Measurements from ENCODE around the gene STK32A. TPM values are rescaled to one million over a fixed set of nuclear protein-coding genes. Genes with fewer than 3 reads are reported as not detected.

STK32A gene
- polyA plus RNA-seq (2013): not detected

DNA sequence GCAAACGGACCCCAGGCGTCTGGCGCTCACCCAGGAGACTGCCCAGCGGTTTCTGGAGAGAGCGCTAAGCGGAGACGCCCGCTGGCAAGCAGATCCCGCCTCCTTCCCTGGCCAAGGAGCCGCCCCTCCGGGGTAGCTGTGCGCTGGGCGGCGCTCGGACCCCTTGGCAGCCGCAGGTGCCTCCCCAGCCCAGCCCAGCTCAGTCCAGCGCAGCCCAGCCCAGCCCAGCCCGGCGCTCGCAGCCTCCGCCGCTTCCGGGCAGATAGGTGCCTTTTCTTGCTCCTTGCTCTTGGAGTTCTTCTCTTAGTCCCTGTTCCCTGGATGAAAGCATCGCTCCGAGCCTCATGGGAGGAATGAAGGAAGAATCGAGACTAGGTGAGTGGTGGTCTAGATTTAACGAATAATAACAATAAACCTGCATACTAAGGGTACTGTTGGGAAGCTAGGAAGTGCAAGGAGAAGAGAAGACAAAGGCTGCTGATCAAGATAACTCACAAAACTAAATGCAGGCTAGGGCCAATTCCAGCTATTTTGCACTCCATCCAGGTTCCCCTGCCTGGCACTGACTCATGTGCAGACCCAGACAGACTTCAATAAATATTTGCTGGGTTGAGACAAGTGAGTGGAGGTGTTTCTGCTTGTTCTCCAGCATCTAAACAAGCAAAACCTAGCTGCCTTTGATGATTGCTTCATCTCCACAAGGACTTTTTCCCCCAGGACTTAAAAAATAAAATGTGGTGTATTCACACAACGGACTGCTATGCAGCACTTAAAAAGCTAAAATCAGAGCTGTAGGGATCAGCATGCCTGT is at the start of gene STK32A:
TSS of gene STK32A (plus strand) at position 202 of the 811 bp plus-strand sequence. CDS start 4,609 bp downstream, outside the sequence.
- POLR2A ChIA-PET: no interaction called here
- H3K4me3 ChIP-seq (ENCODE audit: control insufficient read depth in 1 of 7, extremely low read depth in 1 of 7, insufficient read depth in 4 of 7, low read depth in 2 of 7, low read length in 6 of 7): peak within 1 kb of the TSS in 6 of 7 experiments; percentile 20 to 74 (median 55)
- H3K27ac ChIP-seq (ENCODE audit: insufficient read depth in 1 of 2, low read depth in 1 of 2, low read length in 2 of 2, poor library complexity in 1 of 2, severe bottlenecking in 2 of 2): no peak within 1 kb of the TSS

DNA sequence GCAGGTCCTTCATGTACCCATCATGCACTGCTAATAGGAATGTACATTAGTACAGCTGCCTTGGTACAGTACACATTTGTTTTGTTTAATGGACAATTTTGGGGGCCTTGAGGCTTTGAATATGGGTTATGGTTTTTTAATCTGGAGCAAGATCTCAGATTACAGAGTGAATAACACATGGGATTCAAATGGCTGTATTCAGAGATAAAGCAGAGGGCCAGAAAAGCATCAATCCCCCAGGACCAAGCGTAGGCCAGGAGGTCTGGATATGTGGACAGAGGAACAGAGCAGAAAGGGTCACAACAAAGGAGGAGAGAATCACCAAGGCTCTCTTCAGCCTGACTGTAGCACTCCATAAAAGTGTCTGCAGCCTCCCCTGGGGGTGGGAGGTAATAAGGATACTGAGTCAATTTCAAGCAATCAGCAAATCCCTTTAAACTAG is 47.7 kb upstream of the STK32A start:
- Histone ChIP-seq H3K36me3 (ENCODE audit: control insufficient read depth in 4 of 4, insufficient read depth in 4 of 4, low read length in 3 of 4) (no peaks in the 10 kb centered on the region), H3K27me3 (replicated peaks in 2 of 5; ENCODE audit: control insufficient read depth in 4 of 5, insufficient read depth in 5 of 5, low read length in 4 of 5) (peaks cover 0 to 3% (median 0%) of the 10 kb centered on the region in 5 experiments), H3K9me3 (ENCODE audit: control extremely low read depth in 1 of 5, control insufficient read depth in 4 of 5, insufficient read depth in 2 of 5, low read depth in 1 of 5, low read length in 4 of 5) (no peaks in the 10 kb centered on the region), H3K27ac (ENCODE audit: insufficient read depth in 1 of 2, low read depth in 1 of 2, low read length in 2 of 2, poor library complexity in 1 of 2, severe bottlenecking in 2 of 2) (no peak overlapping the region), H3K4me1 (ENCODE audit: control extremely low read depth in 1 of 4, control insufficient read depth in 4 of 4, insufficient read depth in 4 of 4, low read length in 3 of 4) (peaks cover 0 to 2% (median 0%) of the 10 kb centered on the region in 4 experiments), H3K4me3 (ENCODE audit: control insufficient read depth in 1 of 7, extremely low read depth in 1 of 7, insufficient read depth in 4 of 7, low read depth in 2 of 7, low read length in 6 of 7) (no peak overlapping the region)
- WGBS (ENCODE audit: insufficient coverage): no CpG with 5 or more reads among the region's 1 CpG
- CTCF ChIA-PET: interaction anchor here (1.0 to 1.2 kb wide), 3 partner anchors 88 to 656 kb away, joined by 4 to 5 read pairs (median 4); no protein-coding TSS in a partner anchor
- DNase-seq: no peak
- POLR2A ChIA-PET: no interaction called here

More for the DNA sequence above, at the start of gene STK32A:
- peak in 2 of 3 donors; percentile 22 to 26 for DNase-seq
- no peaks in the 10 kb centered on the region for H3K36me3 ChIP-seq (ENCODE audit: control insufficient read depth in 4 of 4, insufficient read depth in 4 of 4, low read length in 3 of 4)
- WGBS (ENCODE audit: insufficient coverage): 2% methylated on average over 22 of the region's 28 CpGs
- H3K27me3 ChIP-seq (replicated peaks in 2 of 5; ENCODE audit: control insufficient read depth in 4 of 5, insufficient read depth in 5 of 5, low read length in 4 of 5): peaks cover 12 to 71% (median 42%) of the 10 kb centered on the region in 5 experiments
- H3K9me3 ChIP-seq (ENCODE audit: control extremely low read depth in 1 of 5, control insufficient read depth in 4 of 5, insufficient read depth in 2 of 5, low read depth in 1 of 5, low read length in 4 of 5): peaks cover 0 to 2% (median 0%) of the 10 kb centered on the region in 5 experiments
- H3K4me1 ChIP-seq (ENCODE audit: control extremely low read depth in 1 of 4, control insufficient read depth in 4 of 4, insufficient read depth in 4 of 4, low read length in 3 of 4): peaks cover 0 to 12% (median 5%) of the 10 kb centered on the region in 4 experiments
- CTCF ChIA-PET: interaction anchor here (1.1 kb wide), 1 partner anchor 219 kb away, joined by 3 read pairs; no protein-coding TSS in a partner anchor

DNA sequence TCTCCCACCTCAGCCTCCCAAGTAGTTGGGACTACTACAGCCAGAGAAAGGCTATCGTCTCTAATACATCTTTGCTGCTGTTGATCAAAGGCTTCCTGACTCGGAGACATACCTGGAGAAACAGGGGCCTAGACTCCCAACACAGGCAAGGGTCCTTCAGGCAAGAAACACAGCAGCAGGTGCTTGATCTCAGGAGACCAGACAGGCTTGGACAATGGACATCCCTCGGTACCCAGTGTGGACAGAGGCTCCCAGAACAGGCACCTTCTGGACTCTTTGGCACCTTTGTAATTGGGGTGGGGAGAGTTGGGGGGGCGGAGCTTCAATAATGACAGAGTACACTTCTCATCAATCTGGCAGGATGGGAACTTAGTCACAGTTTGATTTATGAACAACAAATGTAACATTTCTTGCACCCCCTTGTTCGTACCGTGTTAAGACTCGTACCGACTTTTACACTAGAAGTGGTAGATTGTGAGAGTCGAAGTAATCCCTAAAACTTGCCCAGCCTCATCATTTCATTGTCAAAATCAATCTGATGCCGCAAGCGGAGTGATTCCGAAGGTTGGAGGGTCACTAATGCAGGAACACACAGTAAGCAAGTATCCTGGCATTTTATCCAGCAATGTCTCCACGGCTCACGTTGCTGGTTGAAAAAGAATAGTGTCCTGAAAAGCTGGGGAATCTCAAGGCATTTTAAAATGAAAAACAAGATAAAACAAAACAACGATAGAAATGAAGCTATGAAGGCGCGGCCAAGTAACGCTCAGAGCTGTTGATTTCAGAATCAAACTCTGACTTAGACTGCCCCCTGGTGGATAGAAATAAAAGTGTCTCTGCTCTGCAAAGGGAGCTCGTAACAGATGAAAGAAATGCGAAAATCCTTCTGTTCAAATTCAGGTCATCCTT is 46.4 kb upstream of the STK32A start:
- Histone ChIP-seq H3K27me3 (replicated peaks in 2 of 5; ENCODE audit: control insufficient read depth in 4 of 5, insufficient read depth in 5 of 5, low read length in 4 of 5) (peaks cover 0 to 3% (median 0%) of the 10 kb centered on the region in 5 experiments), H3K9me3 (ENCODE audit: control extremely low read depth in 1 of 5, control insufficient read depth in 4 of 5, insufficient read depth in 2 of 5, low read depth in 1 of 5, low read length in 4 of 5) (no peaks in the 10 kb centered on the region), H3K36me3 (ENCODE audit: control insufficient read depth in 4 of 4, insufficient read depth in 4 of 4, low read length in 3 of 4) (no peaks in the 10 kb centered on the region), H3K4me1 (ENCODE audit: control extremely low read depth in 1 of 4, control insufficient read depth in 4 of 4, insufficient read depth in 4 of 4, low read length in 3 of 4) (peaks cover 0 to 2% (median 0%) of the 10 kb centered on the region in 4 experiments), H3K4me3 (ENCODE audit: control insufficient read depth in 1 of 7, extremely low read depth in 1 of 7, insufficient read depth in 4 of 7, low read depth in 2 of 7, low read length in 6 of 7) (peak overlapping the region in 1 of 7 experiments; percentile 42), H3K27ac (ENCODE audit: insufficient read depth in 1 of 2, low read depth in 1 of 2, low read length in 2 of 2, poor library complexity in 1 of 2, severe bottlenecking in 2 of 2) (no peak overlapping the region)
- WGBS (ENCODE audit: insufficient coverage): 55% methylated on average over 18 of the region's 20 CpGs
- DNase-seq: peak; percentile 59 to 88 (median 84)
- CTCF ChIA-PET: interaction anchor here (0.6 to 2.0 kb wide), 25 partner anchors 9 to 661 kb away, joined by 3 to 15 read pairs (median 4); no protein-coding TSS in a partner anchor
- POLR2A ChIA-PET: no interaction called here

DNA sequence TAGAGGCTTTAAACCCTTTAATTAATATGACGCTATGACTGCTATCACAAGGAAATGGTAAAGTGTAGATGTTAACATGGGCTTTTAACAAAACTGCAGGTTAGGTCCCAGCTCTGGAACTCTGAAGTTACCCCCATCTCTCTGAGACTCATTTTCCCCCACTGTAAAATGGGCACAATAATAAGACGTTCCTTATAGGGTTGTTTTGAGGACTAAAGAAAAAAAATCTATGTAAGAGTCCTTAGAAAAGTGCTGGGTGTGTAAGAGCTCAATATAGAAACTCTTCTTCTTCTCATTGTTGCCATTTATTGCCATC is 45.8 kb upstream of the STK32A start:
- DNase-seq: no peak
- ChIA-PET CTCF (interaction anchor here (0.6 to 2.0 kb wide), 22 partner anchors 8 to 662 kb away, joined by 3 to 15 read pairs (median 4); no protein-coding TSS in a partner anchor), POLR2A (no interaction called here)
- peaks cover 0 to 3% (median 2%) of the 10 kb centered on the region in 5 experiments for H3K27me3 ChIP-seq (replicated peaks in 2 of 5; ENCODE audit: control insufficient read depth in 4 of 5, insufficient read depth in 5 of 5, low read length in 4 of 5)
- H3K36me3 ChIP-seq (ENCODE audit: control insufficient read depth in 4 of 4, insufficient read depth in 4 of 4, low read length in 3 of 4): no peaks in the 10 kb centered on the region
- no peak overlapping the region for H3K4me3 ChIP-seq (ENCODE audit: control insufficient read depth in 1 of 7, extremely low read depth in 1 of 7, insufficient read depth in 4 of 7, low read depth in 2 of 7, low read length in 6 of 7)
- WGBS (ENCODE audit: insufficient coverage): no CpG with 5 or more reads among the region's 2 CpGs
- peaks cover 0 to 2% (median 0%) of the 10 kb centered on the region in 4 experiments for H3K4me1 ChIP-seq (ENCODE audit: control extremely low read depth in 1 of 4, control insufficient read depth in 4 of 4, insufficient read depth in 4 of 4, low read length in 3 of 4)
- H3K9me3 ChIP-seq (ENCODE audit: control extremely low read depth in 1 of 5, control insufficient read depth in 4 of 5, insufficient read depth in 2 of 5, low read depth in 1 of 5, low read length in 4 of 5): no peaks in the 10 kb centered on the region
- no peak overlapping the region for H3K27ac ChIP-seq (ENCODE audit: insufficient read depth in 1 of 2, low read depth in 1 of 2, low read length in 2 of 2, poor library complexity in 1 of 2, severe bottlenecking in 2 of 2)

GRCh38 chr5:147190331-147190730 is 44.5 kb upstream of the STK32A start:
- no peak for DNase-seq
- Histone ChIP-seq H3K27me3 (replicated peaks in 2 of 5; ENCODE audit: control insufficient read depth in 4 of 5, insufficient read depth in 5 of 5, low read length in 4 of 5) (peaks cover 0 to 3% (median 2%) of the 10 kb centered on the region in 5 experiments), H3K9me3 (ENCODE audit: control extremely low read depth in 1 of 5, control insufficient read depth in 4 of 5, insufficient read depth in 2 of 5, low read depth in 1 of 5, low read length in 4 of 5) (no peaks in the 10 kb centered on the region), H3K4me1 (ENCODE audit: control extremely low read depth in 1 of 4, control insufficient read depth in 4 of 4, insufficient read depth in 4 of 4, low read length in 3 of 4) (peaks cover 0 to 2% (median 0%) of the 10 kb centered on the region in 4 experiments), H3K27ac (ENCODE audit: insufficient read depth in 1 of 2, low read depth in 1 of 2, low read length in 2 of 2, poor library complexity in 1 of 2, severe bottlenecking in 2 of 2) (no peak overlapping the region), H3K36me3 (ENCODE audit: control insufficient read depth in 4 of 4, insufficient read depth in 4 of 4, low read length in 3 of 4) (no peaks in the 10 kb centered on the region), H3K4me3 (ENCODE audit: control insufficient read depth in 1 of 7, extremely low read depth in 1 of 7, insufficient read depth in 4 of 7, low read depth in 2 of 7, low read length in 6 of 7) (no peak overlapping the region)
- 100% methylated on average over 1 of the region's 1 CpG for WGBS (ENCODE audit: insufficient coverage)
- ChIA-PET CTCF (interaction anchor here (1.7 to 2.0 kb wide), 2 partner anchors 11 to 17 kb away, joined by 4 to 15 read pairs; no protein-coding TSS in a partner anchor), POLR2A (no interaction called here)

- ChIA-PET CTCF (no interaction called here), POLR2A (no interaction called here)
- H3K4me1 ChIP-seq (ENCODE audit: control extremely low read depth in 1 of 4, control insufficient read depth in 4 of 4, insufficient read depth in 4 of 4, low read length in 3 of 4): peaks cover 0 to 2% (median 0%) of the 10 kb centered on the region in 4 experiments
- DNase-seq: no peak
- no peaks in the 10 kb centered on the region for H3K36me3 ChIP-seq (ENCODE audit: control insufficient read depth in 4 of 4, insufficient read depth in 4 of 4, low read length in 3 of 4)
- 100% methylated on average over 1 of the region's 1 CpG for WGBS (ENCODE audit: insufficient coverage)
- H3K9me3 ChIP-seq (ENCODE audit: control extremely low read depth in 1 of 5, control insufficient read depth in 4 of 5, insufficient read depth in 2 of 5, low read depth in 1 of 5, low read length in 4 of 5): no peaks in the 10 kb centered on the region
- no peak overlapping the region for H3K4me3 ChIP-seq (ENCODE audit: control insufficient read depth in 1 of 7, extremely low read depth in 1 of 7, insufficient read depth in 4 of 7, low read depth in 2 of 7, low read length in 6 of 7)
- H3K27ac ChIP-seq (ENCODE audit: insufficient read depth in 1 of 2, low read depth in 1 of 2, low read length in 2 of 2, poor library complexity in 1 of 2, severe bottlenecking in 2 of 2): no peak overlapping the region
- H3K27me3 ChIP-seq (replicated peaks in 2 of 5; ENCODE audit: control insufficient read depth in 4 of 5, insufficient read depth in 5 of 5, low read length in 4 of 5): peaks cover 0 to 3% (median 0%) of the 10 kb centered on the region in 5 experiments
Observed at GRCh38 chr5:147193123-147193522, 41.7 kb upstream of the STK32A start.
